GM18505 (cell line): ENCODE results near the gene HDDC3.

Source experiments
- ATAC-seq: cut with Tn5 transposase; IDR thresholded peaks from one replicate; pipeline ENCODE4 v1.9.1; 2021; ENCODE audit not compliant: unreplicated experiment
- POLR2A ChIP-seq: IDR thresholded peaks from 4 replicates; pipeline ENCODE4 v1.6.1; 2011; ENCODE audit warnings: borderline replicate concordance; ENCODE audit not compliant: insufficient read depth, insufficient read length; ENCODE audit errors: extremely low read depth

The HDDC3 gene

DNA sequence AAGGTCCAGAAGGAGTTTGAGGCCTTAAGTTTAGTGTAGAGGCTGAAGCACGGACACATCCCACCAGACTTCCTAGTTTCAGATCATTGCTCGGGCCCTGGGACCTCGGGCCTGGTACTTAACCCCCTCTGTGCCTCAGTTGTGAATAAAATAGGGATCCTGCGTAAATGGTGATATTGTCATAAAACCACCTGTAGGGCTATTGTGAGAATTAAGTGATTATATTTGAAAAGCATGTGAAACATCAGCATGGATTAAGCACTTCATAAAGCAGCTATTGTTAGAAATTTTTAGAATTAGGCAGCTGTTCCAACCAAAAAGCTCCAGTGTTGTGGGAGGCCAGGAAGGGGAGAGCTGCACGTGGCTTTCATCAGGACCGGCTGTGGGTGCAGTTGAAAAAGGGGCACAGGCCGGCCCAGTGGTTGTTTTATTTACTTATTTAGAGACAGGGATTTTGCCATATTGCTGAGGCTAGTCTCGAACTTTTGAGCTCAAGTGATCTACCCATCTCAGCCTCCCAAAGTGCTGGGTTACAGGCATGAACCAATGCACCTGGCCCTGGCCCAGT lies 26.8 kb upstream of the HDDC3 start:
- no peak for TF ChIP-seq POLR2A
- no peak for ATAC-seq

DNA sequence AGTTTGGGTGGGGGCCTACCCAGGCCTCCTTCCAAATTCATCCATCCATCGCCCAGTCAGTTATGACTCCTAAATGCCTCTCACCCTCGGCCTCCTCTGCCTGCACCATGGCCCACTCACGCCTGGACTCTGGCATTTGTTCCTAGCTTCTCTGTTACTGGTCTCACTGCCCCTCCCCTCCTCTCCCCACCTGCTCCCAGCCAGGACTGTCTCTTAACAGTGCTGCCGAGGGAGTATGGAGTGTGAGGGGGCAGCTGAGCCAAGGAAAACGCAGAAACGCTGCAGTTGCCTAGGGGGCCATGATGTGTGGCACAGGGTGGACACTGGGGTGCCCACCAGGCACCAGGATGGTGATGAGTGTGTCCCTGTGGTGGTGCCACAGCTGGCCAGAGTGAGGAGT lies 25.4 kb upstream of the HDDC3 start:
- ATAC-seq: no peak

DNA sequence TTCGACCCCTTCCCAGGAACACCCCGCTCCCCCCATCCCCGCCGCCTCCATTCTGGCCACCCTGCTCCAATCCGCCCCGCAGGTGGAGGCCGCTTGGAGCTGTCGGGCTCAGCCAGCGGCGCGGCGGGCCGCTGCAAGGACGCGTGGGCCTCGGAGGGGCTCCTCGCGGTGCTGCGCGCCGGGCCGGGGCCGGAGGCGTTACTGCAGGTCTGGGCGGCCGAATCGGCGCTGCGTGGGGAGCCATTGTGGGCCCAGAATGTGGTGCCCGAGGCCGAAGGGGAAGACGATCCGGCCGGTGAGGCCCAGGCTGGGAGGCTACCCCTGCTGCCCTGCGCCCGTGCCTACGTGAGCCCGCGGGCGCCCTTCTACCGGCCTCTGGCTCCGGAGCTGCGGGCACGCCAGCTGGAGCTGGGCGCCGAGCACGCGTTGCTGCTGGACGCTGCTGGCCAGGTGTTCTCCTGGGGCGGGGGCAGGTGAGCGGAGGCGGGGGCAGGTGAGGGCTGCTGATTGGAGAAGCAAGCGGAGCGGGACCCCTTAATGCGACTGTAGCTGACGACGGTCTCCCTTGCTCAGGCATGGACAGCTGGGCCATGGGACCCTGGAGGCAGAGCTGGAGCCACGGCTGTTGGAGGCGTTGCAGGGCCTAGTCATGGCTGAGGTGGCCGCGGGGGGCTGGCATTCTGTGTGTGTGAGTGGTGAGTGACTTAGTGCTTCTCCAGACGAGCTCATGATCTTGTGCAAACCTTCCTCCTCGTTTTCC lies 24.9 kb upstream of the HDDC3 start:
- TF ChIP-seq POLR2A: no peak
- no peak for ATAC-seq

More for the DNA sequence above, 25.4 kb upstream of the HDDC3 start:
- no peak for TF ChIP-seq POLR2A

DNA sequence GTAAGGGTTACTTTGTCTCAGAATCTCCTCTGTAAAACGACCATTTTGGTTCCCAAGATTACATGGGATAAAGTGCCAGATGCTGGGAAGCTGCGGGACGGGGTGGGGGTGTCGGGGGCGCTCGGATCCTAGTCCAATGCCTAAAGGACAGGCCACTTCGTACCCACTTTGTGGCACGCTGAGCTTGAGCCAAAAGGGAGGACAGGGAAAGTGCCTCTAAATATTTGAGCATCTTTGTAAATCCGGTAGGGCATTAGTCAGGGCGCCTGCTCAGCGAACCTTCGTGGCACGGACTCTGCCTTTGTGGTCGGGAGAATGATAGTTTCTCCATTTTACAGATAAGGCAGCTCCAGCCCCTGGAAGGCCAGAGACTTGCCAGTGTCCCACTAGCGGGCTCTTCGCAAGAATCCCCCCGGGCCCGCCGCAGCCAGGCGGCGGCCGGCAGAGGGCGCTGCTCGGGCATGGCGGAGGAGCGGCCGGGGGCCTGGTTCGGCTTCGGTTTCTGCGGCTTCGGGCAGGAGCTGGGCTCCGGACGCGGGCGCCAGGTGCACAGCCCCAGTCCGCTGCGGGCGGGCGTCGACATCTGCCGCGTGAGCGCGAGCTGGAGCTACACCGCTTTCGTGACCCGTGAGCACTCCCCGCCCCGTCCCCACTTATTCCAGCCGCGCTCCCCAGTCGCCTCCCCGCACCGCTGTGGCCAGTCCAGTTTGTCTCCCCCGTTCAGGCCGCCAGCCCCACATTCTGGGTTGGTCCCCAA lies 24.1 kb upstream of the HDDC3 start:
- TF ChIP-seq POLR2A: peak; percentile 32
- peak; percentile 29 for ATAC-seq

DNA sequence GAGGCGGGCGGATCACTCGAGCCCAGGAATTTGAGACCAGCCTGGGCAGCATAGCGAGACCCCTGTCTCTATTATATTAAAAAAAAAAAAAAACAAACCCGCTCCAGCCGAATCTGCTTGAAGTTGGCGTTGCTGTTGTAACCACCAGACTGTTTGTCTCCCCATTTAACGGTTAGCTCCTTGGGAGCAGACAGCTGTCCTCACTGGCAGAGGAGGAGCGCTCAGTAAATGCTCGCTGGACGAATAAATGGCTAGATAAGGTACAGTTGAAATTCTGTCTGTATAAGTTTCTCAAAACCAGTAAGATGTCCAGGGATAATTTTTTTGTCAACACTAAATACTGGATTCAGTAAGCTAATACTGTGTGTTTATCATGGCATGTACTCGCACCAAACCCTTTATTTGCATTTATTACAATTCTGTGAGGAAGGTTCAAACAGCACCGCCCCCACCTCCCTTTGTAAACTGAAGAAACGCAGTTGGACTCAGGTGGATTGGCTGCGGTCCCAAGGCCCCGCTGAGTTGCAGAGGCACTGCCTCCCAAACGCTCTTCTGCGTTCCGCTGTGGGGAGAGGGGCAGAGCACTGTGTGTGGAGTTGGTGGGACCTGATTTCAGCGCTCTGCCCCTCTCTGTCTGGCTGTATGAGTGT lies 23.4 kb upstream of the HDDC3 start:
- TF ChIP-seq POLR2A: no peak

DNA sequence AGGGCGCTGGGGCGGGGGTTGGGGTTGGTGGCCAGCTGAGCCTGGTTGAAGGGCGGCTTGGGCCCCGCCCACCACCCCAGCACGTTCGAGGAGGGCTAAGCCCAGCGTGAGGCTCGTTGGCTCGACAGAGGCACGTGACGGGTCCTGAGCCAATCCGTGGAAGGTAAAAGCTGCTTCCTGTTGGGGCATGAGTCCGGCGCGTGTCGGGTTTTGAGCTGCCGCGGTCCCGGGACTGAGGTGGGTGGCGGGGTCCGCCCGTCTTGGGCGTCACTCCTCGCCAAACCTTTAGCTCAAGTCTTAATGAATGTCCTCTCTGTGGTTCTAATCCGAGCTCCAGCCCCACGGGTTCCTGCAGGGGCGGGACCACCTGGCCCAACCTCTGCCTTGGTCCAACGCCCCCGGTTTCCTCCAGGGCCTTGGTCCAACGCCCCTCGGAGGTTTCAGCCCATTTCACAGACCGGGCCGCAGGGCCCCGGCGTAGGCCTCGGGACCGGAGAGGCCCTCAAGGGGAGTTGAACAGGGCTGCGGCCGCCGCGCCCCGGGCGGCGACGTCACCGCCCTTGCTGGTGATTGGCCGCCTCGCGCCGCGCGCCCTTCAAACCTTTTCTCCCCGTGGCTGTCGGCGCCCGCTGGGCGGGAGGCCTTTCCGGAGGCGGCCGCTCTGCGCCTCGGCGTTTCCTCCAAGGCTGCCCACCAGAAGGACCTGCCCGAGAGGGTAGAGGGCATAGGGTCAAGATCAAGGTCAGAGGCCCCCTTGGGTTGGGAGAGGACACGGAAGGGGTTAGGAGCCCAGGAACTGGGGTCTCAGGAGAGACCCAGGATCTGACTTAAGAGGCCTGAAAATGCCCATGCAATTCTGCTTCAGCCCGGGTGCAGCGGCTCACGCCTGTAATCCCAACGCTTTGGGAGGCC lies 22.6 kb upstream of the HDDC3 start, which contains the start of gene RCCD1:
Gene RCCD1 (plus strand): TSS at position 173 of the 912 bp plus-strand sequence. CDS start 1,851 bp downstream, outside the sequence.
- peak; percentile 90 for ATAC-seq
- peak; percentile 84 for TF ChIP-seq POLR2A

More for the DNA sequence above, 23.4 kb upstream of the HDDC3 start:
- ATAC-seq: no peak

DNA sequence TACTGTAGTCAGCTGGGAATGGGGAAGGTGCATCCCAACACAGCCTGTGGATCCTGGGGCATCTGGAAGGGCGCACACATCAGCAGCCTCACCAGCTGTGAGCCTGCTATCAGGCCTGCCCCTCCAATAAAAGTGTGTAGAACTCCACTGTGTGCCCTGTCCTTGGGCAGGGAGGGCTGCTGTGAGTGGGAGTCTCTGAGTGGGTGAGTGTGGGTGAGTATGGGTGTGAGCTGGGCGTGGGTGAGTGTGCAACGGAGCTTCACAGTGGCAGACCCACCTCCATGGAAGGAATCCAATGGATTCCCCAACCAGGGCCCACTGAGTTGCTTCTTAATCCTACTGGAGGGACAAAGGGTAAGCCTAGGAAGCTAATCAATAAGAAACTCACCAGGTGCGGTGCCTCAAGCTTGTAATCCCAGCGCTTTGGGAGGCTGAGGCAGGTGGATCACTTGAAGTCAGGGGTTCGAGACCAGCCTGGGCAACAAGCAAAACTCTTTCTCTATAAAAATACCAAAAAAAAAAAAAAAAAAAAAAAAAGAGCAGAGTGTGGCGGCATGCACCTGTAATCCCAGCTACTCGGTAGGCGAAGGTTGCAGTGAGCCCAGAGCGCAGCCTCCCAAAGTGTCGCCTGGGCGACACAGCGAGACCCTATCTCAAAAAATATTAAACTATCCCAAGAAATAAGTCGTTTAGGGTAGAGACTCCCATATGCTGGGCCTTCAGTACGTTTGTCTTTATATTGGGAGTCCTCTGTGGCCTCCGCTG lies 21.8 kb upstream of the HDDC3 start:
- TF ChIP-seq POLR2A: no peak
- no peak for ATAC-seq

DNA sequence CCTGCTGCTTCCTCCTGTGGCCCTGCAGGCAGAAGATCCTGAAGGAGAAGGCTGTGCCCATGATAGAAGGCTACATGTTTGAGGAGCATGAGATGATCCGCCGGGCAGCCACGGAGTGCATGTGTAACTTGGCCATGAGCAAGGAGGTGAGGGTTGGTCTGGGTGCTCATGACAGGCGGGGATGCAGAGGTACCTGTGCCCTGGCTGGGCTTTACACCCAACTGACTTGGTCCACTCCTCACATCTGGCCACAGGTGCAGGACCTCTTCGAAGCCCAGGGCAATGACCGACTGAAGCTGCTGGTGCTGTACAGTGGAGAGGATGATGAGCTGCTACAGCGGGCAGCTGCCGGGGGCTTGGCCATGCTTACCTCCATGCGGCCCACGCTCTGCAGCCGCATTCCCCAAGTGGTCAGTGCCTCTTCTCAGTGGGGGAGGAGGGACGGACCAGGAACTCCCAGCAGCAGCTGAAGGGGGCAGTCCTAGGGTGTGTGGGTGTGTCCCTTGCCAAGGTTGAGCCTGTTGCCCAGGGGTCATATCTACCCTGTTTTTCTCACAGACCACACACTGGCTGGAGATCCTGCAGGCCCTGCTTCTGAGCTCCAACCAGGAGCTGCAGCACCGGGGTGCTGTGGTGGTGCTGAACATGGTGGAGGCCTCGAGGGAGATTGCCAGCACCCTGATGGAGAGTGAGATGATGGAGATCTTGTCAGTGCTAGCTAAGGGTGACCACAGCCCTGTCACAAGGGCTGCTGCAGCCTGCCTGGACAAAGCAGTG lies 20.7 kb upstream of the HDDC3 start:
- TF ChIP-seq POLR2A: no peak
- ATAC-seq: no peak

DNA sequence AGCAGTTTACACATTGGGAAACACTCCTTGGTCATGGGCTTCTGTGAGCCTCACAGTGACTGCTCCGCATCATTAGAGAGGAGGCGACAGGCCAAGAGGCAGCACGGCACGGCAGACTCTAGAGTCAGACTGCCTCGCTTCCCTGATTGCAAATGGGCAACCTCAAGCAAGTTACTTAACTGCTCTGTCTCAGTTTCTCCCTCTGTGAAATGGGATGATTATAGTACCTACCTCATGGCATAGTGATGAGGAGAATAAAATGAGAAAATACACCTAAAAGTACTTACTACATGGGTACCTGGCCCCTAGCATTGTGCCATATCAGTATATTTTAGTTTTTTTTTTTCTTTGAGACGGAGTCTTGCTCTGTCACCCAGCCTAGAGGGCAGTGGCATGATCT lies 18.3 kb upstream of the HDDC3 start:
- no peak for ATAC-seq
- TF ChIP-seq POLR2A: no peak

DNA sequence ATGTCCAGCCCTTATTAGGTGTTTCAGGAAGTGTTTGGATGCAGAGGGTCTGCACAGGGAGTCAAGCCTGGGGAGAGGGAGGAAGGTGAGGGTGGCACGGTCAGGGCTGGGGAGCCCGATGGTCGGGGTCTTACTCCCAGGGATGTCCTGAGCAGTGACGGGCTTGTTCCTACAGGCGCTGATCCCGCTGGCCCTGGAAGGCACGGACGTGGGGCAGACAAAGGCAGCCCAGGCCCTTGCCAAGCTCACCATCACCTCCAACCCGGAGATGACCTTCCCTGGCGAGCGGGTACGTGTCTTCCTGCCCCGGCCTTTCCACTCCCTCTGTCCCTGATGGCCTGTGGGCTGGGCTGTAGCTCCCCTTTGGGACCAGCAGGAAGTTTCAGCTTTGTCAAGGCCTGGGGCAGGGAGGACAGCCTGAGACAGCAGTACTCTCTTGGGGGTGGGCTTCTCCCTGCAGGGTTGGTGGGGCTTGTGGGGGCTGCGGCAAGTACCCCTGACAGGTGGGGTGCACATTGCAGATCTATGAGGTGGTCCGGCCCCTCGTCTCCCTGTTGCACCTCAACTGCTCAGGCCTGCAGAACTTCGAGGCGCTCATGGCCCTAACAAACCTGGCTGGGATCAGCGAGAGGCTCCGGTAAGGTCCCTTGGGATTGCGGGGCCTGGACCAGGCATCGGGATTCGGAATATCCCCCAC lies 17.8 kb upstream of the HDDC3 start:
- ATAC-seq: no peak
- no peak for TF ChIP-seq POLR2A
